Measurements from ENCODE around the gene SIK1.
"Not testable (repeated sequence)": the region's sequence is repeated elsewhere in the genome, so short reads cannot be mapped to it uniquely, and the experiment has no call there.

Gene SIK1

DNA sequence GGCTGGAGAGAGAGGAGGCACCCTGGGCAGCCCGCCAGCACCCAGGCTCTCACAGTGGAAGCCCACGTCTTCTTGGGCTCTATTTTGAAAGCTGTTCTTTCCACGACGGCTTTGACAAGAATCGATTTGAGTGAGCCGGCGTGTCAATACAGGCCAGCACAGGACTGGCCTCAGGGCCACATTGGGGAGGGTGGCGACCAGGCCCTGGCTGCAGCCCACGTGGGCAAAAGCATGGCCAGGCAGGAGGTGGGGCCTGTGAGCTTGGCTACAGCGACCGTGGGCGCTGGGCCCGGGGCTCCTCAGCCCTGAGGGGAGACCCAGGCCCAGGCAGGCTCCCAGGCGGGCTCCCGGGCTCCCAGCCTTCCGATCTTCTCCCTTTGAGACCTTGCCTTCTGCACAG is 23.4 kb upstream of the SIK1 start:
- H3K27ac ChIP-seq; H3K9me3 ChIP-seq (ENCODE audit: low read depth, low read length): not testable (repeated sequence)

DNA sequence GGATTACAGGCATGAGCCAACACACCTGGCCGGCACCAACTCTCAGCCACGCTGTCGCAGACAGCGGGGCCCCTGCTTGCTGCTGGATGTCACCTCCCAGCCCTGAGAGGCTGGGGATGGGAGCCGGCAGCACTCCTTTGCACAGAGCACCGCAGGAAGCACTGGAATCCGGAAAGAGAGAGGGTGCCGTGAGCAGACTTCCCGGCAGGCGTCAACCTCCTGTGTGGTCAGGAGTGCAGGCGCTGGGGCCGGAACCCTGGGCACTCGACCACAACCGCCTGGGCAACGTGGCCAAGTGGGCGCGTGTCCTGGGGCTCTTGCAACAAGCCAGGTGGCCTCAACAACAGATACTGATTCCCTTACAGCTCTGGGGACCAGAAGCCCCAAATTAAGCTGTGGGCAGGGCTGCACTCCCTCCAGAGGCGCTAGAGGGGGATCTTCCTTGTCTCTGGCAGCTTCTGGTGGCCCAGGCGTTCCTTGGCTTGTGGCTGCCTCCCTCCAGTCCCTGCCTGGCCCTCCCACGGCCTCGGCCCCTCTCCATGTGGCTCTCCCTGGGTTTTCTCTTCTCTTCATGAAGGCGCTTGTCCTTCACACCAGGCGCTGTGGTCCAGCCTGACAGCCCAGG is 20.5 kb upstream of the SIK1 start:
- H3K27ac ChIP-seq; H3K9me3 ChIP-seq (ENCODE audit: low read depth, low read length); H3K4me3 ChIP-seq; H3K9ac ChIP-seq (ENCODE audit: insufficient read length); H3K36me3 ChIP-seq (ENCODE audit: insufficient read depth, low read length); DNase-seq (ENCODE audit: low read depth, low spot score): not testable (repeated sequence)

More for the DNA sequence above, 23.4 kb upstream of the SIK1 start:
- H3K36me3 ChIP-seq (ENCODE audit: insufficient read depth, low read length); H3K9ac ChIP-seq (ENCODE audit: insufficient read length); DNase-seq (ENCODE audit: low read depth, low spot score); H3K4me3 ChIP-seq: not testable (repeated sequence)

DNA sequence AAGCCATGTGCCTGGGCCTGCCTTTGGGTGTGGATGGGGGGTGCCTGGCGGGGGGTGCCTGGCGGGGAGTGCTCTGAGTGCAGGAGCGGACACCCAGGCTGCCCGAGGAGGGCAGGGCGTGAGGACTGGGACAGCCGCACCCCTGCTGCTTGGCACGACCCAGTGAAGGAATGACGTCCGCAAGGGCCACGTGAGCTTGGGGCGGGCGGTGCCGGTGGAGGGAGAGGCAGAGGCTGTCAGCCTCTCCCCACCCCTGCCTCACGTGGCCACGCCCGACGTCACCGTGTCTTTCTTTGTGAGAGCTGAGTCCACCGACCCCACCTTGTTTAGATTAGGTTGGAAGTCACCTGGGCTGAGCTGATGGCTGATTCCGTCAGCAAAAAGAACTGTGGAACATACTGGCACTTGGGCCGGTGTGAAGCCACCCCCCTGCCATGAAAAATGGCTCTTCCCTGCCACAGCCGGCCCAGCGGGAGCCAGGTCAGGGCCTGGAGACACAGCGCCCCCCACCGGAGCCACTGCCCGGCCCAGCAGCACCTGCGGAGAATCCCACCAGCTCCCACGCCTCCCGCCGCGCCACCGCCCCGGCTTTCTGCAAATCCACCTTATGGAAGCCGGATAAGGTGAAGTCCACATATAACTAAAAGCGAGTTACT is 19.5 kb upstream of the SIK1 start:
- DNase-seq (ENCODE audit: low read depth, low spot score); H3K4me3 ChIP-seq; H3K9ac ChIP-seq (ENCODE audit: insufficient read length); H3K36me3 ChIP-seq (ENCODE audit: insufficient read depth, low read length); H3K27ac ChIP-seq; H3K9me3 ChIP-seq (ENCODE audit: low read depth, low read length): not testable (repeated sequence)

DNA sequence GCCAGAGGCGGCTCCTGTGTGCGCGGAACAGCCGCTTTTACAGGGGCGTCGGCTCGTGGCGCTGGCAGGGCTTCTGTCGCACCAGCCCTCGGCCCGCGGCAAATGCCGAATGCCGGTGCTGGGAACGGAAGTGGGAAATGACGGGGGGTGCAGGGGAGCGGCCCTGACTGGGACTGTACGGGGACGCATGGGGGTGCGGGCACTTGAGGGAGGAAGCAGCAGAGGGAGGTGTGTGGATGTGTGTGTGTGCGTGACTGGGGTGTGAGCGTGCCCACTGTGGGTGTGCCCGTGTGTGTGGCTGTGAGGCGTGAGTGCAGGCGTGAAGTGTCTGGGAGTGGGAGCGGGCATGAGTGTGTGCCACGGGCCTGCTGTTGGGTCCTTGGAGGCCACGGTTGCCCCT is 17.6 kb upstream of the SIK1 start:
- not testable (repeated sequence) for DNase-seq (ENCODE audit: low read depth, low spot score); H3K4me3 ChIP-seq; H3K36me3 ChIP-seq (ENCODE audit: insufficient read depth, low read length)

DNA sequence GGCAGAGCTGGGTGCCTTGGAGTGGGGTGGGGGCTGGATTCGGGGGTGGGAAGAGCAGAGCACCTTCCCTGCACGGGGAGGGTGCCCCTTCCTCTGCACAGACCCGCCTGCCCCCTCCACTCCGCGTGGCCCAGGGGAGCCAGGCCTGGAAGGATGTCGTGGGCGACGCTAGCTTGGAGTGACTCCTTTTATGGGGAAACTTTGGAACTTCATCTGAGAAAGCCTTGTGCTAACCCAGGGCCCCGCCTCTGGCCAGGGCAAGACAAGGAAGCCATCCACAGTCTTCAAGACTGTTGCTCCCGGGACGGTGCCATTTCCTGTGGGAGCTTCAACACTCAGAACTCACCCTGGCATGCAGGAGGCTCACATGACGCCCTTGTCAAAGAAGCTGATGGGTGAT is 15.6 kb upstream of the SIK1 start:
- not testable (repeated sequence) for H3K4me3 ChIP-seq; H3K9ac ChIP-seq (ENCODE audit: insufficient read length); H3K27ac ChIP-seq; H3K36me3 ChIP-seq (ENCODE audit: insufficient read depth, low read length); H3K9me3 ChIP-seq (ENCODE audit: low read depth, low read length); DNase-seq (ENCODE audit: low read depth, low spot score)

More for the DNA sequence above, 17.6 kb upstream of the SIK1 start:
- H3K9ac ChIP-seq (ENCODE audit: insufficient read length); H3K27ac ChIP-seq; H3K9me3 ChIP-seq (ENCODE audit: low read depth, low read length): not testable (repeated sequence)

DNA sequence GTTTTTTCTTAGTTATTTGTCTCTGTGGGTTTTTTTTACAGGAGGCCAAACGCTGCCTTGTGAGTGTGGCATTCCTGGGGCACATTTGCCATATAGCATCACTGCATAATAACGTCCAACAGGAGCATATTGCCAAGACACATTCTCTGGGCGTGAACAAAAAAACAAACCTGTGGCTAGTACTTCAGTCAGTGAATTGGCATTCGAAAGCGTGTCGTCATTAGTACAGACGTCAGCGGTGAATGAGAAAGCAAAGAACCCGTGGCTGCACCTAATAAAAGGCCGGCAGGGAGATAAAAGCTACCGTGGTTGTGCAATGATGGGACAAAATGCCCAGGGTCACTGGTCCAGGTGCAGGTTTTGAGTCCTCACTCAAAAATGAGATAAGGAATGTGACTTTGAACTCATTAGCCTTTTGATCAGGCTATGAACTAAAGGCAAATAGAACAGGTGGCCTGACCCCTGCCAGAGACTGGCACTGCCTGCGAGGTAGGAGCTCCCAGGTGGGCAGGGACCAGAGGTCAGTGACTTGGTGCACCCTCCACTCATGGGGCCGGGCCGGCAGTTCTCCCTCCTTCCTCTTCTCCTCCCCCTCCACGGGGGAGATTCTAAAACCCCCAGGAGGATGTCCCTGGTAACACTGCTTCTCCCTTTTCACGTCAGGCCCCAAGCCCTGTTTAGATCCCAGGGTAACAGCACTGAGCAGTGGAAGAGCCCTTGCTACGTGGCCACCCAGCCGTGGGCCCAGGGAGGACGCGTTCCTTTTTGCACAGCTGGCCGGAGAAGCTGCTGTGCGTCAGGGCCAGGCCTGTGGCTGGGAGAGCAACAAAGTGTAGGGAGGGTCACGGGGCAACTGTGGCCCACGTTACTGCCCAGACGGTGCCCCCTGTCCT is 14.2 kb upstream of the SIK1 start:
- not testable (repeated sequence) for H3K9me3 ChIP-seq (ENCODE audit: low read depth, low read length); H3K4me3 ChIP-seq; H3K9ac ChIP-seq (ENCODE audit: insufficient read length); DNase-seq (ENCODE audit: low read depth, low spot score); H3K27ac ChIP-seq; H3K36me3 ChIP-seq (ENCODE audit: insufficient read depth, low read length)

DNA sequence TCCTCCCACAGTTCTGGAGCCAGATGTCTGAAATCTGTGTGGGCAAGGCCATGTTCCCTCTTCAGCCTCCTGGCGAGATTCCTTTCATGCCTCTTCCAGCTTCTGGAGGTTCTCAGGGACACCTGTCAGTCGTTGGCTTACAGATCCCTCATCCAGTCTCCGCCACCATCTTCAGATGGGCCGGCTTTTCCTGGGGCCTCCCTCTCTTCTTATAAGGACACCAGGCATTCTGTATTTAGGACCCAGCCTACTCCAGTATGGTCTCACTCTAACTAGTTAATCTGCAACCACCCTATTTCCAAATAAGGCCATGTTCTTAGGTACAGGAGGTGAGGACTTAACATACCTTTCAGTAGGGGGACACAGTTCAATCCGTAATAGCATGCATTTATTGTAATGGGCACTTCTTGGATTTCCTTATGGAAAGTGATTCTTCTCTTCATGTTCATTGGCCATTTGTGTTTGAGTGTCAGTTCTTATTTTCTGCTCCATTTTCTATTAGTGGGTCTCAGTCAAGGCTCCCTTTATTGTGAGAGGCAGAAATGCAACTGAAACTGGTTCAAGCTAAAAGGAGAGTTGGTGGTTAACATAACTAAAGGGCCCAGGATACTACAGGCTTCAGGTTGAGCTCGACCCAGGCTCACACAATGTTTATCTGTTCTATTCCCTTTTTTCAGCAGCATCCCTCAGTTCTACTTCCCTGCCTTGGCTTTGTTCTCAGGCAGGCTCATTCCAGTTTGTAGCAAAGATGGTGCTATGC is 12.6 kb upstream of the SIK1 start:
- not testable (repeated sequence) for H3K27ac ChIP-seq; DNase-seq (ENCODE audit: low read depth, low spot score); H3K36me3 ChIP-seq (ENCODE audit: insufficient read depth, low read length); H3K9me3 ChIP-seq (ENCODE audit: low read depth, low read length); H3K9ac ChIP-seq (ENCODE audit: insufficient read length); H3K4me3 ChIP-seq

DNA sequence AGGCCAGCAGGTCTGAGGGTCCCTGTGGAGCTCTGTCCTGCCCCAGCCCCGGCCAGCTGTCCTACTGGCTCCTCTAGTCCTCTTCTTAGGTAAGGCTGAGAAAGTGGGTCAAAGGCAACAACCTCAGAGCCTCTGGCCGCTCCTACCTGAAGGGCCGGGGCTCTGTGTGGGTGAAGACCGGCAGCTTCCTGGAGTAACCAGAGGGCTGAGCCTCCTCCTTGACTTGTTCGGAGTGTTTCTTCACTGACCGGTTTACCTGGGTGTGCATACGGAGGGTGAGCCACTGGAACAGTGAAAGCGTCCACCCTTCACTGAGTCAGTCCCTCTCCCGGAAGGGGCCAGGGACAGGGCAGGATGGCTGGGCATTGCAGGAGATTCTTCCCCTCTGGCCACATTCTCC is 9.3 kb upstream of the SIK1 start:
- H3K9me3 ChIP-seq (ENCODE audit: low read depth, low read length); DNase-seq (ENCODE audit: low read depth, low spot score); H3K36me3 ChIP-seq (ENCODE audit: insufficient read depth, low read length); H3K27ac ChIP-seq; H3K4me3 ChIP-seq; H3K9ac ChIP-seq (ENCODE audit: insufficient read length): not testable (repeated sequence)

DNA sequence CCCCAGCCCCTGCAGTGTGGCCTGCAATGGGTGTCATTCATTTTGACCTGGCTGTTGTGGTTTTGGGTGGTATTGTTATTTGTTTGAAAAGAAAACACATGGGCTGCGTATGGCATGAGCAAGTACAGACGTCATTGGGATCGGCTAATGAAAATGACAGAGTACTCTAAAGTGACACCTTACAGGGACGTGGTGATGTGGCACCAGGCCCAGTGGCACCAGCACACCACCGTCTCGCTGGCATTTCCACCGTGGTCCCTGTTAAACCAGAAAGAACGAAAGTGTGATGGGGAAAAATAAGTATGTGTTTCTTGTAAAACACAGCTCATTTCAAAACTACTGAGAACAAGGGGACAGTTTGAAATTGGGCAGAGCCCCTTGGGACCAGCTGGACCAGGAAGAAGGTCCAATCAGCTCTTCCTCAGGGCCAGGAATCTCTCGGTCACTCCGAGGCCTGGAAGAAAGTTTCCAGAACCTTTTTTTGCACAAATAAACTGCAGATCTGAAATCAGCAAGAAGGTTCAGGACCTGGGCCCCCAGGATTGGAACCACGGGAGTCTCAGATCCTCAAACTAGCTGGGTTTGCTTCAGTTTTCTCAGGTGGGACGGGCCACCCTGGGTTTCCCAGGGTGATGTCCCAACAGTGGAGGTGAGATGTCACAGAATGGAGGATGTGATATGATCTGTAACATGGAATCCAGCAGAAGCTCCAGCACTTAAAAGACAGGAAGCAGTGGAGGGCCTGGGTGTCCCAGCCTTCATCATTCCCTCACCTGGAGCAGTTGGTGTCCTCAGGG is 6.6 kb upstream of the SIK1 start:
- not testable (repeated sequence) for H3K9me3 ChIP-seq (ENCODE audit: low read depth, low read length); H3K36me3 ChIP-seq (ENCODE audit: insufficient read depth, low read length); H3K27ac ChIP-seq; DNase-seq (ENCODE audit: low read depth, low spot score); H3K9ac ChIP-seq (ENCODE audit: insufficient read length); H3K4me3 ChIP-seq

DNA sequence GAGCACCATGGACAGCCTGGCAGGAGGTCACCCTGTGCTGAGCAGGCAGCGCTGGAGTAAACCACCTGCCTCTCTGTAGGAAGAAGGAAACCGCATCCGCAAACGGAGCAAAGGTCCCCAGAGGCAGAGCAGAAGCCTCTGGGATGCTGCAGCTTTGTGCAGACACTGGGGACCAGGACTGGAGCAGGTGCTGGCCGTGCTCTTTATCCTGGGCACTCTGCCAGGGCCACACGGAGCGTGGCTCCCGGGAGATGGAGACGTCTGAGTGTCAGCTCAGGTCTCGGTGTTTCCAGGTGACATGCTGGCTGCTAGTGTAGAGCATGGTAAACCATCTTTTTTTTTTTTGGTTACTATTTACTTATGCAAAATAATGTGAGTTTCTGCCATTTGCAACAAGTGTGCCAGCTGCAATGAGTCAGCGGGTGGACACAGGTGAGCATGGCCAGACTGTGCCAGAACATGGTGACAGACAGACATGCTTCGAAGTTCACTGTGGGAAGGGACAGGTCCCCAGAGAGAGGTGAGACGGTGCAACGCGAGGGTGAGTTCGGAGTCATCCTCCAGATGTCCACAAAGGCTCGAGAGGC is 4.0 kb upstream of the SIK1 start:
- H3K9me3 ChIP-seq (ENCODE audit: low read depth, low read length); DNase-seq (ENCODE audit: low read depth, low spot score); H3K9ac ChIP-seq (ENCODE audit: insufficient read length); H3K27ac ChIP-seq; H3K36me3 ChIP-seq (ENCODE audit: insufficient read depth, low read length); H3K4me3 ChIP-seq: not testable (repeated sequence)

DNA sequence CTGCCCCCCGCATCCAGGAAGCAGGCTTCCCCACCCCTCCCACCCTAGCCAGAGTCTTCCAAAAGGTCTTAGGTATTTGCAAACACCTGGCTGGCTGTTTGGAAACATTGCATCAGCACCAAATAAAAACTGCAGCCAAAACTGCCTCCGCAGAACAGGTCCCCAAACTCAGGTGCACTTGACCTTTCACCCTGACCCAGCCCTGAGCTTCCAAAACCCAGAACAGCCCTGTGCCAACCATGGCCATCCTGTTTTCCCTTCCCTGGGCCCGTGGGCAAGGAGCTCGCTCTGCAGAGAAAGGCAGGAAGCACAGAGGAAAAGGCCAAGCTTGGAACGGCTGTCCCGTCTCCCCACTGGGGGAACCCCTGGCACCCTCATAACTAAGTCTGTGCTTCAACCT is 2.0 kb upstream of the SIK1 start:
- not testable (repeated sequence) for H3K4me3 ChIP-seq; DNase-seq (ENCODE audit: low read depth, low spot score); H3K9me3 ChIP-seq (ENCODE audit: low read depth, low read length); H3K9ac ChIP-seq (ENCODE audit: insufficient read length); H3K36me3 ChIP-seq (ENCODE audit: insufficient read depth, low read length); H3K27ac ChIP-seq

DNA sequence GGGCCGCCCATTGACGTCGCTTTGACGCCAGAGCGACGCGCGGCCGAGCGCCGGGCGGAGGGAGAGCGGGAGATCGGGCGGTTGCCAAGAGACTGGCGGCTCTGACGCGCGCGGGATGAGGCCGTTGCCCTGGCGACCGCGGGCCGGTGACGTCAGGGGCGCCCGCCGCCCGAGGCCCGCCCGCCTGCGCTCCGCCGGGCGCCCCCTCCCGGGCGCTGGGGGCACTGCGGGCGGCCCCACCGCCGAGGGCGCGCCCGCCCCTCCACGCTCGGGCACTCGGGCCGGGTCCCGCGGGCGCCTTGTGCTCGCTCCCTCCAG is 270 bp upstream of the SIK1 start:
- not testable (repeated sequence) for H3K9ac ChIP-seq (ENCODE audit: insufficient read length); H3K27ac ChIP-seq; H3K4me3 ChIP-seq; DNase-seq (ENCODE audit: low read depth, low spot score); H3K9me3 ChIP-seq (ENCODE audit: low read depth, low read length); H3K36me3 ChIP-seq (ENCODE audit: insufficient read depth, low read length)

DNA sequence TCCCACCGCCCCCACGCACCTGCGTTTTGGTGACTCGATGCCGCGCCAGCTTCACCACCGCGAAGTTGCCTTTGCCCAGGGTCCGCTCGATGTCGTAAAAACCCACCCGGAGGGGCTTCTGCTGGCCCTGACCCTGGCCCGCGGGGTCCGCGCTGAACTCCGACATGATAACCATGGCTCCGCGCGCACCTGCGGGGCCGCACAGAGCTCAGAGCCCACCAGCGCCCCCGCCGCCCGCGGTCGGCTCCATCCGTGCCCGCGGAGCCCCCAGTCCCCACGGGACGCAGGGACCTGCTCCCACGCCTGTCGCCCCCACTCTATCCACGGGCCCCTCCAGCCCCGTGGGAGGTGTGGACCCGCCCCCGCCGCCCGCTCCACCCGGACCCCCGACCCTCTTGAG is 927 bp downstream of the SIK1 start:
- not testable (repeated sequence) for H3K9ac ChIP-seq (ENCODE audit: insufficient read length); H3K36me3 ChIP-seq (ENCODE audit: insufficient read depth, low read length); H3K9me3 ChIP-seq (ENCODE audit: low read depth, low read length); H3K27ac ChIP-seq; DNase-seq (ENCODE audit: low read depth, low spot score); H3K4me3 ChIP-seq

Measured in SK-N-MC (cell line).